ENCODE data around the gene METTL6.

DNA sequence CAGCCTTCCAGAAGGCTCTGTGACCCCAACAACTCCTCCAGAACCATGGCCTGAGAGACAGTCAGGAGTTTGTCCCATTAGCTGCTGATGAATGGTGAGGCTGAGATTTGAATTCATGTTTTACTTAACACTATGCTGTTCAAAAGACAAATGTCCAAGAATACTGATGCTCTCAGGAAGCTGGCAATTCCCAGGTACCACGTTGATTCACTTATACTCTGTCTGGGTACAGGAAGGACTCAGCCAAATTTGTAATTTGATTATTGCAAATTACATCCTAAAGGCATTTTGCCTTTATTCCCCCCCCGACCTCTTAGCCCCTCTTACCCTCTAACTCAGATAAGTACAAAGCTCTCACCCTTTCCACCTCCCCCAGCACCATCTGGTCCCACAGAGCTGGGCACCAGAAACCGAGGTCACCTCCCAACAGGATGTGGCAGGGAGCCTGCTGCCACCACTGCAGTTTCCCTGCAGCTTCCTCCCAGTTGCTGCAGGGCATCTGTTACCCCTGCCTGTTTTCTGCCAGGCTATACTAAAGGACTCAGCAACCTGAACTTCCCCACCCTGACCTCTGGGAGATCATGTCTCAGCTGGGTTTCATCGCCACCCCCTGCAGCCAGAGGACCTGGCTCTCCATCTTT lies 33.7 kb upstream of the METTL6 start:
- TF ChIP-seq, protein P1, sequence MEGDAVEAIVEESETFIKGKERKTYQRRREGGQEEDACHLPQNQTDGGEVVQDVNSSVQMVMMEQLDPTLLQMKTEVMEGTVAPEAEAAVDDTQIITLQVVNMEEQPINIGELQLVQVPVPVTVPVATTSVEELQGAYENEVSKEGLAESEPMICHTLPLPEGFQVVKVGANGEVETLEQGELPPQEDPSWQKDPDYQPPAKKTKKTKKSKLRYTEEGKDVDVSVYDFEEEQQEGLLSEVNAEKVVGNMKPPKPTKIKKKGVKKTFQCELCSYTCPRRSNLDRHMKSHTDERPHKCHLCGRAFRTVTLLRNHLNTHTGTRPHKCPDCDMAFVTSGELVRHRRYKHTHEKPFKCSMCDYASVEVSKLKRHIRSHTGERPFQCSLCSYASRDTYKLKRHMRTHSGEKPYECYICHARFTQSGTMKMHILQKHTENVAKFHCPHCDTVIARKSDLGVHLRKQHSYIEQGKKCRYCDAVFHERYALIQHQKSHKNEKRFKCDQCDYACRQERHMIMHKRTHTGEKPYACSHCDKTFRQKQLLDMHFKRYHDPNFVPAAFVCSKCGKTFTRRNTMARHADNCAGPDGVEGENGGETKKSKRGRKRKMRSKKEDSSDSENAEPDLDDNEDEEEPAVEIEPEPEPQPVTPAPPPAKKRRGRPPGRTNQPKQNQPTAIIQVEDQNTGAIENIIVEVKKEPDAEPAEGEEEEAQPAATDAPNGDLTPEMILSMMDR (IDR thresholded peaks at IDR 0.05; ENCODE audit: low read depth, low read length, poor library complexity, severe bottlenecking): no peak
- no peak for TF ChIP-seq EZH2phosphoT487 (IDR thresholded peaks at IDR 0.05; ENCODE audit: borderline replicate concordance, low read length)
